Measurements from ENCODE around the gene ADAMTS10. TPM values are rescaled to one million over a fixed set of nuclear protein-coding genes. Genes with fewer than 3 reads are reported as not detected.

Gene ADAMTS10
- total RNA-seq = 10 to 100 TPM in 6 of 7 donors, 1 to 10 TPM in 1; 9.2 to 33.8 (median 20.2) TPM
- polyA plus RNA-seq = 10 to 100 TPM in 2 of 3 donors, 1 to 10 TPM in 1; 7.8 to 22.4 (median 10.5) TPM
- long read RNA-seq, donor 1 = 0 reads
- long read RNA-seq, donor 2 = 0 reads

- Histone ChIP-seq H3K27me3 (replicated peaks in 1 of 7) (peaks cover 0 to 26% (median 10%) of the 10 kb centered on the region in 7 donors), H3K4me1 (peaks cover 0 to 42% (median 22%) of the 10 kb centered on the region in 6 donors), H3K36me3 (peaks cover 0 to under 1% (median 0%) of the 10 kb centered on the region in 6 donors), H3K4me3 (peak within 1 kb of the TSS; percentile 34 to 78 (median 45)), H3K27ac (peak within 1 kb of the TSS in 7 of 8 donors; percentile 41 to 83 (median 76)), H3K9me3 (peaks cover 0 to 5% (median under 1%) of the 10 kb centered on the region in 8 donors)
- DNase-seq = peak; percentile 78
- 0 to 2% (median 1%) methylated on average over 24 to 74 of the region's 74 CpGs for WGBS, 5 donors
- intact Hi-C loops (cut with DNase I; ENCODE audit: low total_unique reads) = no loop called here
- TF ChIP-seq CTCF (IDR thresholded peaks at IDR 0.05 in 8 of 11, conservative IDR thresholded peaks at IDR 0.05 in 3 of 11) = no peak
- peak in 1 of 3 donors; percentile 8 for TF ChIP-seq POLR2AphosphoS5 (IDR thresholded peaks at IDR 0.05)
Observed at GRCh38 chr19:8610041-8610935, at the start of gene ADAMTS10. TSS of gene ADAMTS10 (minus strand) at chr19:8610715. CDS start at chr19:8605710, 5,005 bp downstream.

- no peak for DNase-seq
Observed at GRCh38 chr19:8659905-8660304, 49.4 kb upstream of the ADAMTS10 start.

GRCh38 chr19:8657869-8658268 is 47.4 kb upstream of the ADAMTS10 start:
- Histone ChIP-seq H3K4me1 (peaks cover 3 to 17% (median 13%) of the 10 kb centered on the region in 6 donors), H3K36me3 (no peaks in the 10 kb centered on the region), H3K27ac (no peak overlapping the region), H3K9me3 (no peaks in the 10 kb centered on the region), H3K27me3 (replicated peaks in 1 of 7) (peaks cover 0 to 29% (median 0%) of the 10 kb centered on the region in 7 donors), H3K4me3 (no peak overlapping the region)
- no peak for TF ChIP-seq POLR2A (IDR thresholded peaks at IDR 0.05)
- no peak for TF ChIP-seq CTCF (IDR thresholded peaks at IDR 0.05 in 8 of 11, conservative IDR thresholded peaks at IDR 0.05 in 3 of 11)
- no peak for TF ChIP-seq POLR2AphosphoS5 (IDR thresholded peaks at IDR 0.05)
- intact Hi-C loops (cut with DNase I; ENCODE audit: low total_unique reads) = loop anchor here (5.0 kb wide), 2 partner anchors 34 to 419 kb away; no protein-coding TSS in a partner anchor
- no peak for DNase-seq
- WGBS, 5 donors = 81 to 93% (median 88%) methylated on average over 5 of the region's 5 CpGs

More at GRCh38 chr19:8659905-8660304, 49.4 kb upstream of the ADAMTS10 start:
- TF ChIP-seq POLR2AphosphoS5 (IDR thresholded peaks at IDR 0.05) (no peak), POLR2A (IDR thresholded peaks at IDR 0.05) (no peak), CTCF (IDR thresholded peaks at IDR 0.05 in 8 of 11, conservative IDR thresholded peaks at IDR 0.05 in 3 of 11) (no peak)
- intact Hi-C loops (cut with DNase I; ENCODE audit: low total_unique reads) = loop anchor here (5.0 kb wide), 2 partner anchors 32 to 417 kb away; no protein-coding TSS in a partner anchor
- peaks cover 0 to 37% (median 0%) of the 10 kb centered on the region in 7 donors for H3K27me3 ChIP-seq (replicated peaks in 1 of 7)
- H3K9me3 ChIP-seq = no peaks in the 10 kb centered on the region
- WGBS, 5 donors = 67 to 87% (median 84%) methylated on average over 5 to 7 of the region's 7 CpGs
- H3K27ac ChIP-seq = no peak overlapping the region
- H3K36me3 ChIP-seq = no peaks in the 10 kb centered on the region
- H3K4me3 ChIP-seq = no peak overlapping the region
- peaks cover 3 to 21% (median 11%) of the 10 kb centered on the region in 6 donors for H3K4me1 ChIP-seq

GRCh38 chr19:8655340-8655709 is 44.8 kb upstream of the ADAMTS10 start:
- no peak for DNase-seq
- H3K4me3 ChIP-seq = no peak overlapping the region
- TF ChIP-seq CTCF (IDR thresholded peaks at IDR 0.05 in 8 of 11, conservative IDR thresholded peaks at IDR 0.05 in 3 of 11) (no peak), POLR2A (IDR thresholded peaks at IDR 0.05) (no peak), POLR2AphosphoS5 (IDR thresholded peaks at IDR 0.05) (no peak)
- no peak overlapping the region for H3K27ac ChIP-seq
- H3K4me1 ChIP-seq = peaks cover 3 to 23% (median 14%) of the 10 kb centered on the region in 6 donors
- H3K36me3 ChIP-seq = no peaks in the 10 kb centered on the region
- 35 to 53% (median 42%) methylated on average over 1 to 12 of the region's 12 CpGs for WGBS, 5 donors
- intact Hi-C loops (cut with DNase I; ENCODE audit: low total_unique reads) = loop anchor here (5.0 kb wide), 2 partner anchors 37 to 422 kb away; no protein-coding TSS in a partner anchor
- H3K9me3 ChIP-seq = no peaks in the 10 kb centered on the region
- peaks cover 0 to 29% (median 0%) of the 10 kb centered on the region in 7 donors for H3K27me3 ChIP-seq (replicated peaks in 1 of 7)

Measured in spleen (tissue), 13 donors.